Duodenal mucosa (tissue), 2 donors: Measurements from ENCODE around the gene CLASP1.

Experiments
- H3K27ac ChIP-seq: one replicate; pipeline ENCODE4 v1.7.0; 2013; ENCODE audit warnings: low read depth, low read length
- H3K27me3 ChIP-seq, 2 donors: one replicate each; pipeline ENCODE4 v1.7.0; 2013; ENCODE audit warnings: low read length in 2 of 2, control low read depth in 1 of 2; ENCODE audit not compliant: insufficient read depth in 2 of 2, control insufficient read depth in 1 of 2
- H3K36me3 ChIP-seq, 2 donors: one replicate each; pipeline ENCODE4 v1.7.0; 2013; ENCODE audit warnings: low read length in 2 of 2, control low read depth in 1 of 2; ENCODE audit not compliant: insufficient read depth in 2 of 2, control insufficient read depth in 1 of 2
- H3K4me1 ChIP-seq, 2 donors: one replicate each; pipeline ENCODE4 v1.7.0; 2013; ENCODE audit warnings: low read length in 2 of 2, control low read depth in 1 of 2; ENCODE audit not compliant: insufficient read depth in 2 of 2, control insufficient read depth in 1 of 2
- H3K4me3 ChIP-seq, 2 donors: one replicate each; pipeline ENCODE4 v1.7.0; 2013; ENCODE audit warnings: low read length in 2 of 2, low read depth in 1 of 2
- H3K9ac ChIP-seq, 2 donors: one replicate each; pipeline ENCODE4 v1.7.0; 2013; ENCODE audit warnings: low read length in 2 of 2, low read depth in 1 of 2
- H3K9me3 ChIP-seq, 2 donors: one replicate each; pipeline ENCODE4 v1.7.0; 2013; ENCODE audit warnings: low read length in 2 of 2, control low read depth in 1 of 2; ENCODE audit not compliant: control insufficient read depth in 1 of 2

CLASP1 gene

GRCh38 chr2:121398853-121399252, 250.4 kb downstream of the CLASP1 start:
- H3K27me3 ChIP-seq, result no peaks in the 10 kb centered on the region
- H3K4me3 ChIP-seq, result no peak overlapping the region
- no peaks in the 10 kb centered on the region for H3K4me1 ChIP-seq
- no peak overlapping the region for H3K27ac ChIP-seq
- H3K36me3 ChIP-seq, result peaks cover 43 to 57% of the 10 kb centered on the region in 2 donors
- no peaks in the 10 kb centered on the region for H3K9me3 ChIP-seq
- no peak overlapping the region for H3K9ac ChIP-seq

GRCh38 chr2:121390082-121390692, 259.1 kb downstream of the CLASP1 start:
- Histone ChIP-seq H3K9ac (no peak overlapping the region), H3K27me3 (no peaks in the 10 kb centered on the region), H3K36me3 (peaks cover 26 to 36% of the 10 kb centered on the region in 2 donors), H3K27ac (no peak overlapping the region), H3K4me1 (no peaks in the 10 kb centered on the region), H3K4me3 (no peak overlapping the region), H3K9me3 (no peaks in the 10 kb centered on the region)

GRCh38 chr2:121388371-121388770, 260.9 kb downstream of the CLASP1 start:
- Histone ChIP-seq H3K4me1 (no peaks in the 10 kb centered on the region), H3K27me3 (no peaks in the 10 kb centered on the region), H3K27ac (no peak overlapping the region), H3K9me3 (no peaks in the 10 kb centered on the region), H3K4me3 (no peak overlapping the region), H3K9ac (no peak overlapping the region), H3K36me3 (peaks cover 22 to 31% of the 10 kb centered on the region in 2 donors)

- no peaks in the 10 kb centered on the region for H3K27me3 ChIP-seq
- no peaks in the 10 kb centered on the region for H3K4me1 ChIP-seq
- H3K36me3 ChIP-seq, result peaks cover 28 to 37% of the 10 kb centered on the region in 2 donors
- no peaks in the 10 kb centered on the region for H3K9me3 ChIP-seq
- H3K27ac ChIP-seq, result no peak overlapping the region
- H3K9ac ChIP-seq, result no peak overlapping the region
- H3K4me3 ChIP-seq, result no peak overlapping the region
These were observed 261.5 kb downstream of the CLASP1 start for GRCh38 chr2:121387591-121388325.

GRCh38 chr2:121386707-121387106, 262.6 kb downstream of the CLASP1 start:
- H3K4me3 ChIP-seq, result no peak overlapping the region
- peaks cover 34 to 44% of the 10 kb centered on the region in 2 donors for H3K36me3 ChIP-seq
- H3K27ac ChIP-seq, result no peak overlapping the region

GRCh38 chr2:121386102-121386501, 263.2 kb downstream of the CLASP1 start:
- H3K4me3 ChIP-seq, result no peak overlapping the region
- H3K4me1 ChIP-seq, result no peaks in the 10 kb centered on the region
- H3K36me3 ChIP-seq, result peaks cover 40 to 46% of the 10 kb centered on the region in 2 donors
- H3K9me3 ChIP-seq, result no peaks in the 10 kb centered on the region
- no peaks in the 10 kb centered on the region for H3K27me3 ChIP-seq
- H3K9ac ChIP-seq, result no peak overlapping the region
- H3K27ac ChIP-seq, result no peak overlapping the region

More at GRCh38 chr2:121386707-121387106, 262.6 kb downstream of the CLASP1 start:
- Histone ChIP-seq H3K27me3 (no peaks in the 10 kb centered on the region), H3K4me1 (no peaks in the 10 kb centered on the region), H3K9ac (no peak overlapping the region), H3K9me3 (no peaks in the 10 kb centered on the region)

- no peaks in the 10 kb centered on the region for H3K27me3 ChIP-seq
- H3K9ac ChIP-seq, result no peak overlapping the region
- no peaks in the 10 kb centered on the region for H3K4me1 ChIP-seq
- no peaks in the 10 kb centered on the region for H3K9me3 ChIP-seq
- no peak overlapping the region for H3K27ac ChIP-seq
- peaks cover 42 to 61% of the 10 kb centered on the region in 2 donors for H3K36me3 ChIP-seq
- H3K4me3 ChIP-seq, result no peak overlapping the region
These were observed 266.5 kb downstream of the CLASP1 start for GRCh38 chr2:121382744-121383143.

GRCh38 chr2:121377646-121378045, 271.6 kb downstream of the CLASP1 start:
- Histone ChIP-seq H3K27ac (no peak overlapping the region), H3K27me3 (no peaks in the 10 kb centered on the region), H3K4me3 (no peak overlapping the region), H3K9me3 (no peaks in the 10 kb centered on the region), H3K36me3 (peaks cover 25 to 57% of the 10 kb centered on the region in 2 donors), H3K9ac (no peak overlapping the region), H3K4me1 (no peaks in the 10 kb centered on the region)

- H3K36me3 ChIP-seq, result peaks cover 23 to 48% of the 10 kb centered on the region in 2 donors
- no peak overlapping the region for H3K27ac ChIP-seq
These were observed 272.6 kb downstream of the CLASP1 start for GRCh38 chr2:121376535-121377250.

GRCh38 chr2:121375621-121376159, 273.6 kb downstream of the CLASP1 start:
- Histone ChIP-seq H3K27ac (no peak overlapping the region), H3K36me3 (peaks cover 16 to 41% of the 10 kb centered on the region in 2 donors), H3K27me3 (no peaks in the 10 kb centered on the region)

More at GRCh38 chr2:121376535-121377250, 272.6 kb downstream of the CLASP1 start:
- Histone ChIP-seq H3K27me3 (no peaks in the 10 kb centered on the region), H3K4me3 (no peak overlapping the region), H3K9ac (no peak overlapping the region), H3K4me1 (no peaks in the 10 kb centered on the region), H3K9me3 (no peaks in the 10 kb centered on the region)

More at GRCh38 chr2:121375621-121376159, 273.6 kb downstream of the CLASP1 start:
- H3K4me1 ChIP-seq, result no peaks in the 10 kb centered on the region
- H3K9ac ChIP-seq, result no peak overlapping the region
- H3K4me3 ChIP-seq, result no peak overlapping the region
- no peaks in the 10 kb centered on the region for H3K9me3 ChIP-seq
